IPS-18a (cell line): Measurements from ENCODE around the gene SLF2.

Source experiments
- H3K27ac ChIP-seq: one replicate; pipeline ENCODE4 v1.5.1; 2013; ENCODE audit warnings: low read length
- H3K27me3 ChIP-seq: one replicate; pipeline ENCODE4 v1.6.1; 2013; ENCODE audit warnings: mild to moderate bottlenecking, low read length; ENCODE audit not compliant: control insufficient read depth, insufficient read depth
- H3K36me3 ChIP-seq: one replicate; pipeline ENCODE4 v1.6.1; 2013; ENCODE audit warnings: low read depth, low read length; ENCODE audit not compliant: control insufficient read depth
- H3K4me1 ChIP-seq: one replicate; pipeline ENCODE4 v1.6.1; 2013; ENCODE audit warnings: low read depth, low read length; ENCODE audit not compliant: control insufficient read depth
- H3K4me3 ChIP-seq: one replicate; pipeline ENCODE4 v1.5.1; 2013; ENCODE audit warnings: low read length
- H3K9ac ChIP-seq: one replicate; pipeline ENCODE4 v1.6.1; 2013; ENCODE audit warnings: mild to moderate bottlenecking, low read length, moderate library complexity
- H3K9me3 ChIP-seq: one replicate; pipeline ENCODE4 v1.6.1; 2013; ENCODE audit warnings: low read depth, low read length; ENCODE audit not compliant: control insufficient read depth

The SLF2 gene

DNA sequence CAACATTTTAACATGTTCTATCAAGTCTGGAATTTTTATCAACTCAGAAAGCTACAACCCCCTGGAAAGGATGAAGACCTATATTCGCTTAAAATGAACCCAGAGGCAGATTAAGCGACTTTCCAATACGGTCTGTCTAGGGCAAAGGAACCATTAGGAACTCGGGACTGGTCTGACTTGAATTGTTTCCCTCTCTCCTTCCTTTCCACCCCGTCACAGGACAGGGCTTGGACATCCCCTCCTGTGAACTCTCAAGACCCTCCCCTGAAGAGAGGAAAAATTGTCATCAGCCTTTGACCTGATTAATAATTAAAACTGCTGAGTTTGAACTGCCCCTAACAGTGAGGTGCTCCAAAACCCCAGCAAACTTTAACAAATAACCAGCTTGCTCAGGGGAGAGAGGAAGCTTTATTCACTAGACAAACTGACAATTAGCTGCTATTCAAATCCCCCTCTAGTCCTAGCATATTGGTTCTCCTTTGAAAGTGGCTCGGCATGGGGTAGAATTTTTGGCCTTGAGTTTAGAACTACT lies 22.6 kb upstream of the SLF2 start:
- no peak overlapping the region for H3K9ac ChIP-seq

DNA sequence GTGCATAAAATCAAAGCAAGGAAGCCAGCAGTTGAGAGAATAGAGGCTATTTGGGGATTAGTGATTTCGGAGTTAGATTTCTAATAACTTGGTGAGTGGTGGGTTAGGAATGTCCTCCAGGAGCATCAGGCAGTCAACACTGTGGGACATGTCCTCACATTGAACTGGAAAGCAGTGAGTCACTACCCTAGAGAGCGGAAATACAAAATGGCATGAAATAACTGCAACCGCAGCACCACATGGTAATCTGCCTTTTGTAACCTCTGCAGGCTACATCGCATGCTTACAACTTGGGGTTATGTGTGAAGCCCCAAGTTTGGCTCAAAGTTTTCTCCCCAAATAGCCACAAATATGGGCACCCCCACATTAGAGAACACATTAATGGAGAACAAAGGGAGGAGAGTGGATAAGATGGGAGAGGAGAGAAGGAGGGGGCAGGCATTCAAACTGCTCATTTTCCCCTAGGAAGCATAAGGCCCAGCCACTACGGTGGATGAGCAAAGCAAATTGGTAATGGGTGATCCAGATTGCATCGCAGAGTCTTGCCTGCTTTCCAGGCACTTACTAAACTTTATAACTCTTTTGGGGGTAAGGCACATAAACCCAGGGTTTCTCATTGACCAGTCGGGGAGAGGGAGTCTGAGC lies 22.0 kb upstream of the SLF2 start:
- Histone ChIP-seq H3K27me3 (no peaks in the 10 kb centered on the region), H3K9me3 (no peaks in the 10 kb centered on the region), H3K27ac (no peak overlapping the region), H3K4me3 (no peak overlapping the region), H3K36me3 (no peaks in the 10 kb centered on the region), H3K4me1 (peaks cover 7% of the 10 kb centered on the region), H3K9ac (no peak overlapping the region)

More for the DNA sequence above, 22.6 kb upstream of the SLF2 start:
- Histone ChIP-seq H3K4me1 (peaks cover 7% of the 10 kb centered on the region), H3K4me3 (no peak overlapping the region), H3K27ac (no peak overlapping the region), H3K9me3 (no peaks in the 10 kb centered on the region), H3K27me3 (no peaks in the 10 kb centered on the region), H3K36me3 (no peaks in the 10 kb centered on the region)

DNA sequence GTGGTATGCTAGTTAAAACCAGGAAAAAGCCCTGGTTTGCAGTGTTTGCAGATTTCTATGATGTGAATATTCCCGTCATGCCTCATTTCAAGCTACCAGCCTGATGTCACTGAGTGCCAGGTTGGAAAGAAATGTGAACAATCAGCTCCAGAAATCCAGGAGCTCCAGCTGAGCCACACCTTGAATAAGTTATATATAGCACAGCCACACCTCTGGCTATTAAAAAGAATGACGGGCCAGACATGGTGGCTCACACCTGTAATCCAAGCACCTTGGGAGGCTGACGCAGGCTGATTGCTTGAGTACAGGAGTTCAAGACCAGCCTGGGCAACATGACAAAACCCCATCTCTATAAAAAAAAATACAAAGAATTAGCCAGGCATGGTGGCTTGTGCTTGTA lies 18.7 kb upstream of the SLF2 start:
- Histone ChIP-seq H3K9ac (no peak overlapping the region), H3K4me3 (no peak overlapping the region), H3K27ac (no peak overlapping the region), H3K27me3 (no peaks in the 10 kb centered on the region), H3K4me1 (peaks cover 7% of the 10 kb centered on the region), H3K36me3 (no peaks in the 10 kb centered on the region), H3K9me3 (no peaks in the 10 kb centered on the region)

DNA sequence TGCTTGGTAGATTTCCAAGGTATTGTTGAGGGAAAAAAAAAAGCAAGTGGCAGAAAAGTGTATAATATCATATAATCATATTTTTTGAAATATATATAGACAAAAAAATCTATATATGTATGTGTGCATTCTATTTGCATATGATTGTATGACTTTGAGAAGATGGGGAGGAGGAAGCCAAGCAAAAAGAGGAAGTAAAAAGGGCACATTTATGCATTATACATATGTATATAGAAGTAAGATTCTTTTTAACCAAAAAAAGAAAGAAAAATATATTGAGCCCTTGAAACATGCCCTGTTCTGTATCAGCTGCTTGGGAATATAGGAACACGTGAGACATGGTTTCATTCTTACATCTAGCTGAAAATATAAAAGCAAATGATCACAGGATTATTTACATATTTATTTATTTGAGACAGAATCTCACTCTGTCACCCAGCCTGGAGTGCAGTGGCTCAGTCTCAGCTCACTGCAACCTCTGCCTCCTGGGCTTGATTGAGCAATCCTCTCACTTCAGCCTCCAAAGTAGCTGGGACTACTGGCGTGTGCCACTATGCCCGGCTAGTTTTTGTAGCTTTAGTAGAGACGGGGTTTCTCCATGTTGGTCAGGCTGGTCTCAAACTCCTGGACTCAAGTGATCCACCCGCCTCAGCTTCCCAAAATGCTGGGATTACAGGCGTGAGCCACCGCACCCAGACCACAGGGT lies 18.0 kb upstream of the SLF2 start:
- Histone ChIP-seq H3K4me1 (peaks cover 7% of the 10 kb centered on the region), H3K27ac (no peak overlapping the region), H3K9ac (no peak overlapping the region), H3K4me3 (no peak overlapping the region), H3K27me3 (no peaks in the 10 kb centered on the region), H3K9me3 (no peaks in the 10 kb centered on the region), H3K36me3 (no peaks in the 10 kb centered on the region)

DNA sequence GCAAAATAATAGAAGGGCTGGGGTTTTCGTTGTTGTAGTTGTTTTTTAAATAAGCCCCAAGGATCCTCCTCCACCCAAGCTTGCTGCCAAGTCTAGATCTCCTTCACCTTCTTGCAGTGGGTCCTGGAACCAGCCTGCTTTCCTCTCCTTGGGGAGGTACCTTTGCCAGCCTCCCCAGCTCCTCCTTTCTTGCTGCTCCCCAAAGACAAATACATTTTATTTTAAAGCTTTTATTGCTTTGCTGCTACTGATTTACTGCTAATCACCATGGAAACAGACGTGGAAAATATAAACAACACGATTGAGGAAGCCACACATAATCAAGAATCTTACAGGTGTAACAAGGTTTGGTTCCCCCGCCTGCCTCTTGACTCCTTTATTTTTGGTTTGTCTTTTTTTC lies 17.4 kb upstream of the SLF2 start:
- Histone ChIP-seq H3K4me3 (no peak overlapping the region), H3K9ac (no peak overlapping the region), H3K9me3 (no peaks in the 10 kb centered on the region), H3K36me3 (no peaks in the 10 kb centered on the region), H3K27ac (no peak overlapping the region), H3K4me1 (peaks cover 3% of the 10 kb centered on the region), H3K27me3 (no peaks in the 10 kb centered on the region)

DNA sequence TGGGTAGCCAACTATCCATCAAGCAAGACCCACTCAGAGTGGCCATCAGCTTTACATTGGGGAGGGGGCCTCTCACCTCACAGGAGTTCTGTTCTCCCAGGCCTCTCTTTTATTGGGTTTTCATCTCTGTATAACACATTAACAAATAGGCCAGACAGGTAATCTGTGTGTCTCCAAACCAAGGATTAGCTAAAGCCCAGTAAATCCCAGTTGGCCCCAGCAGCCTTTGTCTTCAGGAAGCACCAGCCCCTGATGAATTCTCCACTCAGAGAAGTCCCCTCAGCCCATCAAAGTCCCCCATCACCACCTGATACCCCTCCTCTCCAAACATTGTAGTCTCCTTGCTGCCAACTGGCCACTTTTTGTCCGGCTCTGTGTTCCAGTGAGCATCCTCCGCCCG lies 16.9 kb upstream of the SLF2 start:
- no peak overlapping the region for H3K4me3 ChIP-seq
- no peaks in the 10 kb centered on the region for H3K9me3 ChIP-seq
- H3K36me3 ChIP-seq: no peaks in the 10 kb centered on the region
- no peaks in the 10 kb centered on the region for H3K4me1 ChIP-seq
- no peaks in the 10 kb centered on the region for H3K27me3 ChIP-seq
- no peak overlapping the region for H3K27ac ChIP-seq
- no peak overlapping the region for H3K9ac ChIP-seq

DNA sequence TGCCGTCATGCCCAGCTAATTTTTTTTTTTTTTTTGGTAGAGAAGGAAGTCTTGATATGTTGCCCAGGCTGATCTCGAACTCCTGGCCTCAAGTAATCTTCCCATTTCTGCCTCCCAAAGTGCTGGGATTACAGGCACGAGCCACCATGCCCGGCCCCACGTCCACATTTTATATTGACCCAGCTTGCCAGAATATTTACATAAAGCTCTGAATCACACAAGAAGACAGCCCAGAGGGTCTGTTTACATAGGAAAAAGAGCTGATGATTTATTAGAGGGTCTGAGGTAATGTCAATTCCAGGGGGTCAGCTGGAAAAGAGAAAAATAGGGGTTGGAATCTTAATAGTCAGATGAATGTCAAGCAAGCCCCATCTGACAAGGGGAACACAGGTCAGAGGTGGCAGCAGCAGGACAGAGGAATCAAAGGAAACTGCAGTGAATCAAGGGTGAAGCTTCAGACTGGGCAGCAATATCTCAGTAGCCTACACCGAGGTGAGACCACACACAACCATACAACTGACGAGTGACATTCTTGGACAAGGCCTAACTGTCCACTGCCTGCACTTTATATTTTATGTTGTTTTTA lies 15.8 kb upstream of the SLF2 start:
- Histone ChIP-seq H3K27me3 (no peaks in the 10 kb centered on the region), H3K9me3 (no peaks in the 10 kb centered on the region), H3K36me3 (no peaks in the 10 kb centered on the region), H3K4me1 (no peaks in the 10 kb centered on the region), H3K27ac (no peak overlapping the region), H3K4me3 (no peak overlapping the region), H3K9ac (no peak overlapping the region)

DNA sequence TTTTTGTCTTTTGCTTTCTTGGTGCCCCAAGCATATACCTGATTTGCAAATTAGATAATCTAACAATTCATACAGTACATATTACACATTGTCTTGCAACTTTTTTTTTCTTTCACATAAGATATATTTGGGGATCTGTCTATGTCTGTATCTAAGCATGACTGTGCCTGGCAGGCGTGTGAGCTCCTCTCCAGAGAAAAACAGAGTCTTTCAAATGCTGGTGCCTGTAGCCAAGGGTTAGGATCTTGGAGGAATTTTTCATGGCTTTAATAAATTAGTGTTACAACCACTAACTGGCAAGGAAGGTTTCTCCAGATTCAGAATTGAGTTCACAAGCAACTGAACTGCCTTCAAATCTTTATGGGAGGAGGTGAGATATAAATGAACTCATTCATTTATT lies 14.8 kb upstream of the SLF2 start:
- no peak overlapping the region for H3K27ac ChIP-seq
- no peaks in the 10 kb centered on the region for H3K27me3 ChIP-seq

DNA sequence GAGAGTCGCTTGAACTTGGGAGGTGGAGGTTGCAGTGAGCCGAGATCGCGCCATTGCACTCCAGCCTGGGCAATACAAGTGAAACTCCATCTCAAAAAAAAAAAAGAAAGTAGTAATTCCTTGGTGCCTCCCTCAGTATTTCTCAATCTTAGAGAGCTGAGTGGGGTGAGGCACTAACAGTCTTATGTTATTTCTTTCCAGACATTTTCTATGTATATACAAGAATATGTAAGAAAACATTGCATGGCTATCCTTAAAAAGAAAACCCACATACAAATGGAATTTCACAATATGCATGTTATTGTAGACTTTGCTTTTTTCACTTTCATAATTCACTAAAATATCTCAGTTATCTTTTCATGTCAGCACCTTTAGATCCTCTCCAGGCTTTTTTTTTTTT lies 13.6 kb upstream of the SLF2 start:
- H3K9me3 ChIP-seq: no peaks in the 10 kb centered on the region
- H3K4me3 ChIP-seq: no peak overlapping the region
- no peaks in the 10 kb centered on the region for H3K36me3 ChIP-seq
- H3K27ac ChIP-seq: no peak overlapping the region
- no peak overlapping the region for H3K9ac ChIP-seq
- no peaks in the 10 kb centered on the region for H3K4me1 ChIP-seq
- H3K27me3 ChIP-seq: no peaks in the 10 kb centered on the region

More for the DNA sequence above, 14.8 kb upstream of the SLF2 start:
- Histone ChIP-seq H3K9me3 (no peaks in the 10 kb centered on the region), H3K4me1 (no peaks in the 10 kb centered on the region), H3K9ac (no peak overlapping the region), H3K36me3 (no peaks in the 10 kb centered on the region), H3K4me3 (no peak overlapping the region)

DNA sequence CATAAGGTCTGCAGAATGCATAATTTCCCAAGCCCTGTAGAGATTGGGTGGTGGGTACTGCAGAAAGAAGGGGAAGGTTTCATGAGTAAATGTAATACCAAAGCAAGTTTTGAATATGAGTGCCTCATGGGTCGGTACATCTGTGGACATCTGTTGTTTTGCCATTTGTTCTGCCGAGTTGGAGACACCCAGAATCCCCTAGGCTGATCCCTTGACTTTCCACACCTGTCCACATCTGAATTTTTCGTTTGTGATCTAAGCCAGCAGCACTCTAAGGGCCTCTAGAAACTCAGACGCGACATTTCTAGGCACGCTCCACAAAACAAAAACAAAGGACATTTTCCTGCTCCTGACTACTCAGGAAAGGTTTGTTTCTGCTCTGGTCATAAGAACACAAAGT lies 11.7 kb upstream of the SLF2 start:
- Histone ChIP-seq H3K36me3 (no peaks in the 10 kb centered on the region), H3K9ac (no peak overlapping the region), H3K9me3 (no peaks in the 10 kb centered on the region), H3K4me3 (no peak overlapping the region), H3K27ac (no peak overlapping the region), H3K27me3 (no peaks in the 10 kb centered on the region), H3K4me1 (no peaks in the 10 kb centered on the region)

DNA sequence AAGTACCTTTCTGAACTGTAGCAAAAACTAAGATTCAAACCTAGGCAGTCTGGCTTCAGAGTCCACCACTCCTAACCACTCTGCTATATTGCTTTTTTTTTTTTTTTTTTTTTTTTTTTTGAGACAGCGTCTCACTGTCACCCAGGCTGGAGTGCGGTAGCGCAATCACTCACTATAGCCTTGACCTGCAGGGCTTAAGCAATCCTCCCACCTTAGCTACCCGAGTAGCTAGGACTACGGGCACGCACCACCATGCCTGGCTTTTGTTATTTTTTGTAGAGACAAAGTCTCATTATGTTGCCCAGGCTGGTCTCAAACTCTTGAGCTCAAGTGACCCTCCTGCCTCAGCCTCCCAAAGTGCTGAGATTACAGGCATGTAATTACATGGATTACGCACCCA lies 10.1 kb upstream of the SLF2 start:
- Histone ChIP-seq H3K27me3 (no peaks in the 10 kb centered on the region), H3K4me3 (no peak overlapping the region), H3K36me3 (no peaks in the 10 kb centered on the region), H3K4me1 (no peaks in the 10 kb centered on the region), H3K27ac (no peak overlapping the region), H3K9me3 (no peaks in the 10 kb centered on the region), H3K9ac (no peak overlapping the region)
